OCI-LY1 (cell line): ENCODE results near the gene ELOVL2.

Experiments
- EZH2 ChIP-seq: fragments of 200-600 bp; sonication (generic), shearing (Covaris generic); IDR thresholded peaks from 2 replicates; pipeline ENCODE4 v1.8.0; 2017; ENCODE audit warnings: borderline replicate concordance, mixed run types, mild to moderate bottlenecking, antibody characterized with exemption, low read length, moderate library complexity, mixed read lengths
- TF ChIP-seq, protein P1 (sequence below): fragments of 200-600 bp; sonication (generic), shearing (Covaris generic); IDR thresholded peaks from 2 replicates; pipeline ENCODE4 v1.5.1; 2017; ENCODE audit warnings: mild to moderate bottlenecking, antibody characterized with exemption, low read length, moderate library complexity, mixed read lengths

DNA sequence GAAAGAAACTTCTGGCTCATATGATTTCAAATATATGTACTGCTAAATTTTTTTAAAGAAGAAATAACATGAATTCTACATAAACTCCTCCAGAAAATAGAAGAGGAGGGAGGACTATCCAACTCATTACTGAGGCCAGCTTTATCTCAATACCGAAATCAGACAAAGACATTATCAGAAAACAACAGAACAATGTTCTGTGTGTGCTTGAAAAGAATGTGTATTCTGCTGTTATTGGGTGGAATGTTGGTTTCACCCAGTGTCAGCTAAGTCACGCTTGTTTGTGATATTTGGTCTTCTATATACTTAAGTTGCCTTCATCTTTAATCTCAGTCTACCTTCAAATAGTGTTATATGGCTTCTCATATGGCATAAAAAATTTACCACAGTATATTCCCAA lies 18.6 kb upstream of the ELOVL2 start:
- TF ChIP-seq, protein P1, sequence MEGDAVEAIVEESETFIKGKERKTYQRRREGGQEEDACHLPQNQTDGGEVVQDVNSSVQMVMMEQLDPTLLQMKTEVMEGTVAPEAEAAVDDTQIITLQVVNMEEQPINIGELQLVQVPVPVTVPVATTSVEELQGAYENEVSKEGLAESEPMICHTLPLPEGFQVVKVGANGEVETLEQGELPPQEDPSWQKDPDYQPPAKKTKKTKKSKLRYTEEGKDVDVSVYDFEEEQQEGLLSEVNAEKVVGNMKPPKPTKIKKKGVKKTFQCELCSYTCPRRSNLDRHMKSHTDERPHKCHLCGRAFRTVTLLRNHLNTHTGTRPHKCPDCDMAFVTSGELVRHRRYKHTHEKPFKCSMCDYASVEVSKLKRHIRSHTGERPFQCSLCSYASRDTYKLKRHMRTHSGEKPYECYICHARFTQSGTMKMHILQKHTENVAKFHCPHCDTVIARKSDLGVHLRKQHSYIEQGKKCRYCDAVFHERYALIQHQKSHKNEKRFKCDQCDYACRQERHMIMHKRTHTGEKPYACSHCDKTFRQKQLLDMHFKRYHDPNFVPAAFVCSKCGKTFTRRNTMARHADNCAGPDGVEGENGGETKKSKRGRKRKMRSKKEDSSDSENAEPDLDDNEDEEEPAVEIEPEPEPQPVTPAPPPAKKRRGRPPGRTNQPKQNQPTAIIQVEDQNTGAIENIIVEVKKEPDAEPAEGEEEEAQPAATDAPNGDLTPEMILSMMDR: no peak
- TF ChIP-seq EZH2: no peak
